Limb (tissue), 2 donors: ENCODE results near the gene PLGRKT.
"Not testable (repeated sequence)": the region's sequence is repeated elsewhere in the genome, so short reads cannot be mapped to it uniquely, and the experiment has no call there.

Experiments
- DNase-seq, 2 donors: peaks; one replicate each; pipeline ENCODE4 v3.0.0-alpha.2; 2016; ENCODE audit errors: extremely low spot score in 2 of 2

PLGRKT gene

GRCh38 chr9:5432890-5433289, 4.8 kb downstream of the PLGRKT start:
- DNase-seq, result not testable (repeated sequence)

- no peak for DNase-seq
Measured at GRCh38 chr9:5430912-5431311, 6.8 kb downstream of the PLGRKT start.

GRCh38 chr9:5429873-5430564, 7.7 kb downstream of the PLGRKT start:
- no peak for DNase-seq

GRCh38 chr9:5428794-5429528, 8.8 kb downstream of the PLGRKT start:
- no peak for DNase-seq

- DNase-seq, result no peak
Measured at GRCh38 chr9:5428172-5428571, 9.6 kb downstream of the PLGRKT start.

- no peak for DNase-seq
Measured at GRCh38 chr9:5427005-5427404, 10.7 kb downstream of the PLGRKT start.

GRCh38 chr9:5425006-5425628, 12.6 kb downstream of the PLGRKT start:
- no peak for DNase-seq

GRCh38 chr9:5422276-5422675, 15.4 kb downstream of the PLGRKT start:
- DNase-seq, result no peak

GRCh38 chr9:5421163-5421562, 16.6 kb downstream of the PLGRKT start:
- DNase-seq, result no peak

- no peak for DNase-seq
Measured at GRCh38 chr9:5419987-5420386, 17.7 kb downstream of the PLGRKT start.

- no peak for DNase-seq
Measured at GRCh38 chr9:5418481-5418880, 19.2 kb downstream of the PLGRKT start.

GRCh38 chr9:5416953-5417352, 20.8 kb downstream of the PLGRKT start:
- DNase-seq, result no peak

GRCh38 chr9:5408596-5408995, 29.1 kb downstream of the PLGRKT start:
- no peak for DNase-seq

GRCh38 chr9:5402217-5402616, 35.5 kb downstream of the PLGRKT start:
- no peak for DNase-seq

GRCh38 chr9:5397547-5397946, 40.2 kb downstream of the PLGRKT start:
- DNase-seq, result not testable (repeated sequence)

- no peak for DNase-seq
Measured at GRCh38 chr9:5395428-5395827, 42.3 kb downstream of the PLGRKT start.

- DNase-seq, result not testable (repeated sequence)
Measured at GRCh38 chr9:5393976-5394375, 43.7 kb downstream of the PLGRKT start.

GRCh38 chr9:5393497-5393896, 44.2 kb downstream of the PLGRKT start:
- DNase-seq, result no peak

GRCh38 chr9:5392285-5392684, 45.4 kb downstream of the PLGRKT start:
- no peak for DNase-seq

- DNase-seq, result no peak
Measured at GRCh38 chr9:5389109-5389732, 48.5 kb downstream of the PLGRKT start.

GRCh38 chr9:5388026-5388819, 49.5 kb downstream of the PLGRKT start:
- no peak for DNase-seq
